HG02870 (cell line): ENCODE measurements around the gene ZACN.
"Not testable (repeated sequence)": the region's sequence is repeated elsewhere in the genome, so short reads cannot be mapped to it uniquely, and the experiment has no call there.

Experiments used
- ATAC-seq: cut with Tn5 transposase; IDR thresholded peaks from one replicate; pipeline ENCODE4 v1.9.1; 2021; ENCODE audit warnings: mild to moderate bottlenecking, moderate library complexity; ENCODE audit not compliant: unreplicated experiment

ZACN gene

DNA sequence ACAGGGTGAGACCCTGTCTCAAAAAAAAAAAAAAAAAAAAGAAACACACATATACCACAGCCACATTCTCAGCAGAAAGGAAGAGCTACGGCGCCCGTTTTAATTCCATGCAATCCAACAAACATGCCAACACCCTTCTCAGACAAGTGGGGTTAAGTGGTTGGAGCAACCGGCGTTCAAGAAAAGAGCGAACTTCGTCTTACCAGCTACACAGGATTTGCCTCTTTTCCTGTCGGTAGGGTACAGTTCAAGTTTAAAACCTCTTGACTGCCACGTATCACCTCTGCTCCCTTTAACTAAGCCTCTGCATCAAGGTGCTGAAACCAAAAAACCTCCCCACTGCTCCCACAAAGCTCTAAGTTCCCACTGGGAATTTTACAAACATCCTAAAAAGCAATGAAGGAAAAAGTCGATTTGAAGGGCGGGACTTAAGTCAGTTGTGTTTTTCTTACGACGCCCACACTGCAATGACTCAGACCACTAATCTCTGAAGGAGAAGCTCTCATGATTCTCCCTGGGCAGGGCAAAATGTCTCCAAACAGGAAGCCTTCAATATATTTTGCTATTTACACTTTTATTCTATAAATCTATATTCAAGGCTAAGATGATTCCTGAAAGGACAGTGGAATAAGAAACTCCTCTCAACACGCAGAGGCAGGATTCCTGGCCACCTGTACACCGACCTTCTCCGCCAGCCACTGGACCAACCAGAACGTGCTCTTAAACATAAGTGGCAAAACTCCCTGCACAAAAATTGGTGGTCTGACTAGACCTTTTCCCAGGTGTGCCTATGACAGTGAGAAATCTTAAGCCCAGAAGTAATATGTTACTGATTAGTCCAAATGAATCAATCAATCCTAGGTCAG is 25.5 kb upstream of the ZACN start:
- ATAC-seq, result no peak

DNA sequence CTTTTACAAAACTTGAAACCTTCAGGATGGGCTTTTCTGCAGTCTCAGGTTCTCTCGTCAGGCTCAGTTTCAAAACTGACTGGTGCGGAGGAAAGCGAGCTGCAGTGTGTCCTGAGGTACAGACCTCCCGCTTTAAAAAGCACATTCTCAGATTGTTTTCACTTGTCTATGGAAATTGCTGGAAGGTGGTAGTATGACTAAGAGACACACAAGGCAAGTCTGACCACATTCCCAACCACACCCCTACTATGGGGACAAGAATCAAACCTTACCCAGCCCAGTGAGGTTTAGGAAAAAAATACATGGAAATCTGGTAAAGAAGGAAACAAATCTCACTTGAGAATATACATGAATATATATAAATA is 24.9 kb upstream of the ZACN start:
- no peak for ATAC-seq

DNA sequence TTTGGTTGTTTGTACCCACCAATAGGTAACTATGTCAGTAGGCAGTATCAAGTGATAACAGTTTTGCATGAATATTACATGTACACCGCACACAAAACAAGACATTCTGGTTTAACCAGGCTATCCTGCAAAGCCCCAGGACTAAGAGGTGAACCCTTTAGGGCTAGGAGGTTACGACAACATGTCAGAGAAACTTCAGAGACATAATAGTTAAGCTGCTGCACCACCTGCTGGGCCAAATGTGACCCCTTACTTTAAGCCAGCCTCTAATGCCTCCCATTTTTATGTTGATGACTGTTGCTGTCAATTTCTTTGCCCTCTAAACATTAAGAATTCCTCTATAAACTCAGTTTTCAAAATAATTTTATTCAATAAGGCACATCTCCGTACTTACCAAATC is 22.1 kb upstream of the ZACN start:
- no peak for ATAC-seq

DNA sequence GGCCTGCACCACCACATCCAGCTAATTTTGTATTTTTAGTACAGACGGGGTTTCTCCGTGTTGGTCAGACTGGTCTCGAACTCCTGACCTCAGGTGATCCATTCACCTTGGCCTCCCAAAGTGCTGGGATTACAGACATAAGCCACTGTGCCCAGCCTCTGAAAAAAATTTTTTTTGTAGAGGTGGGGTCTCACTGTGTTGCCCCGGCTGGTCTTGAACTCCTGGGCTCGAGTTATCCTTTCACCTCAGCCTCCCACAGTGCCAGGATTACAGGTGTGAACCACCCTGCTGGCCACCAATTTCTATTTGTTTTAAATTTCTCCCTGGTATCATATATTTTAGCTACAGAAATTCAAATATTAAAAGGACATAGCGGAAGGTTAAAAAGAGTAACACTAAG is 20.7 kb upstream of the ZACN start:
- ATAC-seq, result not testable (repeated sequence)

DNA sequence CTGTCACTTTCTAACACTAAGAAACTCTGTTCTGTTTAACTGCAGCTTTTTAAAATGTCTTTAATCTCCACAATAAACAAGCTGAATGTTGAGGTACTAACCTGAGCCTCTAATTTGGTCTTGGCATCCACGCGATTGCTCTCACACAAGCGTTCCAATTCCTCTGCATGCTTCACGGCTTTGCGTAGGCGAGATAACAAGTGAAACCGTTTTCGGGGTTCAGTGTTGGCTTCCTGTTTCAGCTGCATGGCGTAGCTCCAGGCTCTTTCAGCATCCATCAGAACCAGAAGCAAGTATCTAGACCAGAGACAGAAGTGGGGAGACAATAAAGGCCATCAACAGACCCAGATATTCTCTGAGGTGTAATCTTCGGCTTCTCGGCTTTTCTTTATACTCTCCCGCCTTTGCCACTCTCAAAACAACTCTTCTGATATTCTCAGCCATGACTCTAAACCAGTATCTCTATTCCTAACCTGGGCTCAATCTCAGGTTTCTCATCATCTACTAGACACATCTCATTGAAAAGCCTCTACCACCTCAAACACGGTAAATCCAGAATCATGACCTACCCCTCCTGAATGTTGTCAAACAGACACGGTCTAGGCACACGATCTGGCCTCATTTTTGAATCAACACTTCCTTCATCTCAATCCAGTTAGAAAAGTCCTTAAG is 15.0 kb upstream of the ZACN start:
- no peak for ATAC-seq

DNA sequence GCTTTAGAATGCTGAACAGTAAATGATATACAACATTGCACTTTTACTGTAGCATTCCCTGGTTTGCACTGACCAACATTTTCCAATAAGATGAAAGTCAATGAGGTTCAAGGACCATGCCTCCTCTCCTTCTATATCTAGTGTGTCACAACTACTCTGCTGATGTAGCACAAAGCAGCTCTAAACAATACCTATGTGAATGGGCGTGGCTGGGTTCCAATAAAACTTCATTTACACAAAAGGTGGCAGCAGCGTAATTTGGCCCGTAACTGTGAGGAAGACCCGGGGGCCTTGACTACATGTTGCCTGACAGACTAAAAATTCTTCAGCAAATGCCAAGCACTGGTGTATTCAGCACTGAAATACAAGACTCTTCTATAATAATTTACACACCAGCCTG is 13.2 kb upstream of the ZACN start:
- ATAC-seq, result no peak

DNA sequence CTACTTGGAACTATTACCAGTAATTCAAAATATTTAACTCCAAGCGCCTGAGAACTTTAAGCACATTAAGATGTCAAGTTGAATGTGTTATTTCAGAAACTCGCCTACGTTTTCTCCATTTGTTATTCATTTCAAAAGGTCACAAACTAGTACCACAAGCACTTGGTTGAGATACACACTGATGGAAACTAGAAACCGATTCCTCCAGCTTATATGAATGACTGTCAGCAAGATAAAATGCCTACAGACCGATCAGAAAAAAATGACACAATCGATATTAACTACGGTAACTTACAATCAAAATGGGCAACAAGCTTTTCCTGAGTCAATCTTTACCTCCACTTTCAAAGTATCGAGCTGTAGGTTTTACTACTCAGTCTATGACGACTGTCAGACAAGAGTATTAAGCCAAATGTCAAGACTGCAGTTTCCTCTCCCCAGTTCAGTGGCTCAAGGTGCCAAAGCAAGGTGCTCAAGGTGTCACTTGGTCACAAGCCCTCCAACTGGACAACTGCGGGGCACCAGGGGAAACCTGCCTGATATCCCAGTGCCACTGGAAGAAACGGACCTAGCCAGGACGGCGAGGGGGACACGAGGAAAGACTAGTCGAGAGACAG is 7.3 kb upstream of the ZACN start:
- ATAC-seq, result no peak

DNA sequence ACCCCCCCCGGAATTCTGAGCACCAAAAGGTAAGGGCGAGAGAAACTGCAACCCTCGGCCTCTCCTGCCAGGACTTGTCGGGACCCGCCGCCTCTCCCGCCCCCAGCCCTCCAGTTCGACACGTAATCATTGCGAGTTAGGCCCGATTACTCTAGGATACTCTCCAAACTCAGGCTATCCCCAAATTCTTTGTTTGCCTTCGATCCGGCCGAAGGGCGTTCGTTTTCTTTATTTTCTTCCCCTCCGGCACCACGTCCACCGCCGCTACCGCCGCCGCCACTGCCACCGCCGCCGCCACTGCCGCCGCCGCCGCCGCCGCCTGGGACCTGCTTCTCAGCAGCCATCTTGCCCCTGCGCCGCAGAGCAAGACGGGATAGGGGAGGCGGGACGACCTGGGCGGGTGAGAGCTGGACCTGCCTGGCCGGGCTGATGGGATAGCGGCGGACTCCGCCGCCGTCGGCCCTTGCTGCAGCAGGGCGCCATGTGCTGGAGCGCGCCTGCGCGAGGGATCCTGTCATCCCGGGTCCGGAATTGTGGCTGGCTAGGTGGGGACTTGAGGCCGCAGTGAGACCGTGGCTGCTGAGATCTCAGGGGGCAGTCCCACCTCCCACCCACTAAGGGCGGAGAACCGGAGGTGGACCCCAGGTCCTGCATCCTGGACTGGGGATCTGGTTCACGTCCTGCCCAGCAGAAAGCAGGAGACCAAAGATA is 6.7 kb upstream of the ZACN start, which contains the start of gene SRP68:
Gene SRP68 (minus strand): TSS at position 370 of the 711 bp plus-strand sequence. CDS start 26 bp downstream, at position 344.
- ATAC-seq, result peak; percentile 76

DNA sequence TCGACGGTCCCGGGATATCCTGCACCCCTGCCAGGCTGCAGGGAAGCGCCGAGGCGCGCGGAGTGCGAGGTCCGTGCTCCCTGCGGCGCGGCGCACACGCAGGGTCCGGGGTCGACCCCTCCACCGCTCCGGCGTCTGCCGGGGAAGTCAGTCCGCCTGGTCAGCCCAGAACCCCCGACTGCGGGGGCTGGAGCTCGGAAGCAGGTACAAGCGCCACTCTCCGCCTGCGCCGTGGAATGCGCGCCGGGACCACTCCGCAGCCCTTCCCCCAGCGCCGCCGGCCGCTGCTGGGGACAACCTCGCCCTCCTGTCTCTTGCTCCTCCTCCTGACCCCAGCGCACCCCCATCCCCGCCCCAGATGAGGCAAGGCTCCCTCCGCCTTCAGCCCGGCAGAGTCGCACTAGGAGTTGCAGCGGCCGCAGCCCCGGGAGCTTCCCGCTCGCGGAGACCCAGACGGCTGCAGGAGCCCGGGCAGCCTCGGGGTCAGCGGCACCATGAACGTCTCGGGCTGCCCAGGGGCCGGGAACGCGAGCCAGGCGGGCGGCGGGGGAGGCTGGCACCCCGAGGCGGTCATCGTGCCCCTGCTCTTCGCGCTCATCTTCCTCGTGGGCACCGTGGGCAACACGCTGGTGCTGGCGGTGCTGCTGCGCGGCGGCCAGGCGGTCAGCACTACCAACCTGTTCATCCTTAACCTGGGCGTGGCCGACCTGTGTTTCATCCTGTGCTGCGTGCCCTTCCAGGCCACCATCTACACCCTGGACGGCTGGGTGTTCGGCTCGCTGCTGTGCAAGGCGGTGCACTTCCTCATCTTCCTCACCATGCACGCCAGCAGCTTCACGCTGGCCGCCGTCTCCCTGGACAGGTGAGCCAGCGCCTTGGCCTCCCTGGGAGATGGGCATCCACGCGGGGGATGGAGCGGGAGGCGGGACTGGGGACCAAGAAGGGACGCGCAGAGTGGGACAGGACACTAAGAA is 4.3 kb upstream of the ZACN start, which contains the start of gene GALR2:
Gene GALR2 (plus strand): TSS at position 392 of the 974 bp plus-strand sequence. CDS start 103 bp downstream, at position 495.
- ATAC-seq, result no peak

DNA sequence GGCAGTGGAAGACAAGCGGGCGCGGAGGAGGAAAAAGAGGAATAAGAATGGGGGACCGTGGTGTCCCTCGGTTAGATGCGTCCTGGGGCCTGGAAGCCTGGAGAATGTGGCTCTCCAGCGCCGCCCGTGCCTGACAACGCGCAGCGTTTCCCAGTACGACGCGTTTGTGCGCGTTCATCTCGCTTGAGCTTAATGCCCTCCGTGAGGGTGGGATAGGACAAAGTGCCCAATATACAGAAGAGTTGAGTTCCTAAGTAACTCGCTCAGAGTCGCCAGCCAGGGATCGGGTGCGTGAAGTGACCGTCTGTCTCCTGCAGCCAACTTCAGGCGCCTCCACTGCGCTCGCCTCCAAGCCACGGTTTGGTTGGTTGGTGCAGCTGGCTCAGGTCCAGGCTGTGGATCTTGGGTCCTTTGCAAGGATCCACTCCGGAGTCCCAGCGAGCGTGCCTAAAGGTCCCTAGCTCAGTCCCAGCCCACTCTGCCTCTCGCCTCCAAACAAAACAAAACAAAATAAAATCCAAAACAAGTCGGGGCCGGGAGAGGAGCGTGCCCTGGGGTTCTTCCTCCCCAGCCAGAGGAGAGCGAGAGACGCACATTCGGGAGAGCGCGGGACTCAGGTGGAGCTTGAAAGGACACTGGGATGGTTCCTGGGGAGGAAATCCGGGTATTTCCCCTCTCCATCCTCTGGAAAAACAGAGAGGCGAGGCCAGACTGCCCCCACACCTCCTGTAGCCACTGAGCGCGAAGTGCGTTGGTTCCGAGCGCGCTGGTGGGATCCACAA is 3.4 kb upstream of the ZACN start:
- ATAC-seq, result no peak

DNA sequence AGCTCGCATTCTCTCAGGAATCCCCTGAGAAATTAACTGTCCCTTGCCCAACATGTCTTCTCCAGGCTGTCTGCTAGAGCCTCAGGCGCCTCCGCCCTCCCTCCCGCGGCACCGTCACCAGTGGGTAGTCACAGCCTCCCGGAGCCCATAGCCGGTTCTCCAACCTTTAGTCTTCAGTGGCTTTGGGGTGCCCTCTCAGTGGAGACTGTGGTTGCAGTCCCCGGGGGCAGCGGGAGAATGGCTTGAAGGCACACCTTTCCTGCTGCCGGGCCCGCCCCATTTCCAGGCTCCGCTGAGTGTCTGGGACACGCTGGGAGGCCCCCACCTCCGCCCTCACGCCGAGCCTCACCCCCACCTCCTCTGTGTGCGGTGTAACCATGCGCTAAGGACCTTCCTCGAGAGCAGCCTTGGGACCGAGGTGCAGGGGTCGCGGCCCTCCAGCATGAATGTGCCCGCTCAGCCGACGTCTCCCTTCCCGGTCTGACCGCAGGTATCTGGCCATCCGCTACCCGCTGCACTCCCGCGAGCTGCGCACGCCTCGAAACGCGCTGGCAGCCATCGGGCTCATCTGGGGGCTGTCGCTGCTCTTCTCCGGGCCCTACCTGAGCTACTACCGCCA is 2.7 kb upstream of the ZACN start:
- no peak for ATAC-seq

DNA sequence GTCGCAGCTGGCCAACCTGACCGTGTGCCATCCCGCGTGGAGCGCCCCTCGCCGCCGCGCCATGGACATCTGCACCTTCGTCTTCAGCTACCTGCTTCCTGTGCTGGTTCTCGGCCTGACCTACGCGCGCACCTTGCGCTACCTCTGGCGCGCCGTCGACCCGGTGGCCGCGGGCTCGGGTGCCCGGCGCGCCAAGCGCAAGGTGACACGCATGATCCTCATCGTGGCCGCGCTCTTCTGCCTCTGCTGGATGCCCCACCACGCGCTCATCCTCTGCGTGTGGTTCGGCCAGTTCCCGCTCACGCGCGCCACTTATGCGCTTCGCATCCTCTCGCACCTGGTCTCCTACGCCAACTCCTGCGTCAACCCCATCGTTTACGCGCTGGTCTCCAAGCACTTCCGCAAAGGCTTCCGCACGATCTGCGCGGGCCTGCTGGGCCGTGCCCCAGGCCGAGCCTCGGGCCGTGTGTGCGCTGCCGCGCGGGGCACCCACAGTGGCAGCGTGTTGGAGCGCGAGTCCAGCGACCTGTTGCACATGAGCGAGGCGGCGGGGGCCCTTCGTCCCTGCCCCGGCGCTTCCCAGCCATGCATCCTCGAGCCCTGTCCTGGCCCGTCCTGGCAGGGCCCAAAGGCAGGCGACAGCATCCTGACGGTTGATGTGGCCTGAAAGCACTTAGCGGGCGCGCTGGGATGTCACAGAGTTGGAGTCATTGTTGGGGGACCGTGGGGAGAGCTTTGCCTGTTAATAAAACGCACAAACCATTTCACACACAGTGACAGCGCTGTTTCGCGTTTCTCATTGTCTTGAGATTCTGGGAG is 2.0 kb upstream of the ZACN start:
- no peak for ATAC-seq

DNA sequence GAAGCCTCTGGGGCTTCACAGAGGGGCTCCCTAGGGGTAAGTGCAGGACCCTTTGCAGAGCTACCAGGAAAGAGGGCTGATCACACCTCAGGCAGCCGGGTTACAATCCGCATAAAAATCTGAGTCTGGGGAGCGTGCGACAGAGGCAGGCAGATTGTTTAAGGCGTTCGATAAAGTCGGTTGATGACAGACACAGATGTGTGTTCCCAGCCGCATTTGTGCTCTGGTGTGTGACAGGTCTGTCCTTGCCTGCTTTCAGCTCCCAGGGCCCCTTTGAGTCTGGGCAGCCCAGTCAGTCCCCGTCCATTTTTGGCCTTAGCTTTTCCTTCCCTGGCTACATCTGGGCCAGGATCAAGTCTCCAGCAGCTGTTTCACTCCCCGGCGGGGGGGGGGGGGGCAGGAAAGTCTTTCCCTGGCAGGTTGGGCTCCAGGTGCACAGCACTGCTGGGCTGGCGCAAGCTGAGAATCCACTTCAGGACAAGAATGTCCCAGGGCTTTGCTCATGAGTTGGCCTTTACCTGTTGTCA is 1.3 kb upstream of the ZACN start:
- no peak for ATAC-seq

DNA sequence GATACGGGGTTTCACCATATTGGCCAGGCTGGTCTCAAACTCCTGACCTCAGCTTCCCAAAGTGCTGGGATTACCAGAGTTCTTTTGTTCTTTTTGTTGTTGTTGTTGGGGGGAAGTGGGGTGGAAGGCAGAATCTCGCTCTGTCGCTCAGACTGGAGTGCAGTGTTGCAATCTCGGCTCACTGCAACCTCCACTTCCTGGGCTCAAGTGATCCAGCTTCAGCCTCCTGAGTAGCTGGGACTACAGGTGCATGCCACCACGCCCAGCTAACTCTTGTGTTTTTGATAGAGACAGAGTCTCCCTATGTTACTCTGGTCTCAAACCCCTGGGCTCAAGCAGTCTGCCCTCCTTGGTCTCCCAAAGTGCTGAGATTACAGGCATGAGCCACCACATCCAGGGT is 612 bp upstream of the ZACN start:
- ATAC-seq, result not testable (repeated sequence)

DNA sequence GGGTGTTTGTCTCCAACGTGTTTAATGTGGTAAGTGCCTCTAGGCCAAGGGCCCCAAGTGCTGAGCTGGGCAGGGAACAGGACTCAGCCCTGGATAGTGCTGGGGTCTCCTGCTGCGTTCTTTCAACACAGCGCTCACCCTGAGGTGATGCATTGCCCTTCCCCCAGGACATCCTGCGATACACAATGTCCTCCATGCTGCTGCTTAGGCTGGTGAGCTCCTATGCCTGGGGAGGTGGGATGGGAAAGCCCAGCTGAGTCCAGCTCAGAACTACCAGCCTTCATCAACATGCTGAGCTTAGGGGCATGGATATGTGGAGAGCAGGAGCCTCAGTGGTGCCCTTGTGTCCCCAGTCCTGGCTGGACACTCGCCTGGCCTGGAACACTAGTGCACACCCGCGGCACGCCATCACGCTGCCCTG is 563 bp downstream of the ZACN start:
- ATAC-seq, result no peak

DNA sequence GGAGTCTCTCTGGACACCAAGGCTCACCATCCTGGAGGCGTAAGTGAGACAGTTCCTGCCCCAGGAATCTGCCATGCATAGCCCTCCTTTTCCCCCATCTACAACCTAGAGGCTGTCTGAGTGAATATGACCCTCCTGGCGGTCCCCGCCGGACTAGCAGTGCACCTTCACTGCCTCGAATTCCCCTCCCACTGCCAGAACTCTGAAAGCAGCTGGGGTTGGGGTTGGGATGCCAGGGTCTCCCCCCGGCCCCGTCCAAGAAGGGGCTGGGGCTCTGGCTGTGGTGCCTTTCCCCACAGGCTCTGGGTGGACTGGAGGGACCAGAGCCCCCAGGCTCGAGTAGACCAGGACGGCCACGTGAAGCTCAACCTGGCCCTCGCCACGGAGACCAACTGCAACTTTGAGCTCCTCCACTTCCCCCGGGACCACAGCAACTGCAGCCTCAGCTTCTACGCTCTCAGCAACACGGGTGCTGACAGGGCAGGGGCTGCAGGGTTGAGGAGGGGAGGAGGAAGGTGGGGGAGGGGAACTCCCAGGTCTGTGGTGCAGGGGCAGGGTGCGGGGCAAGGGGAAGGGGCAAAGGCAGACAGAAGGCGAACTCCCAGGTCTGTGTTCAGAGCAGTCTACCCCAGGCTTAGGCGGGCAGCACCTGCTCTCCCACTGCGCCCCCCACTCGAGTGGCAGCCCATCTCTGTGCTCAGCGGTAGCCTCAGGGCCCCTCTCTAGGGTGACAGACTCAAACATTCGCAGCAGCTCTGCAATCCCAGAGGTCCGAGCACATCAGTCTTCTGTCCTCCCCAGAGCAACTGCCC is 1.2 kb downstream of the ZACN start:
- no peak for ATAC-seq

DNA sequence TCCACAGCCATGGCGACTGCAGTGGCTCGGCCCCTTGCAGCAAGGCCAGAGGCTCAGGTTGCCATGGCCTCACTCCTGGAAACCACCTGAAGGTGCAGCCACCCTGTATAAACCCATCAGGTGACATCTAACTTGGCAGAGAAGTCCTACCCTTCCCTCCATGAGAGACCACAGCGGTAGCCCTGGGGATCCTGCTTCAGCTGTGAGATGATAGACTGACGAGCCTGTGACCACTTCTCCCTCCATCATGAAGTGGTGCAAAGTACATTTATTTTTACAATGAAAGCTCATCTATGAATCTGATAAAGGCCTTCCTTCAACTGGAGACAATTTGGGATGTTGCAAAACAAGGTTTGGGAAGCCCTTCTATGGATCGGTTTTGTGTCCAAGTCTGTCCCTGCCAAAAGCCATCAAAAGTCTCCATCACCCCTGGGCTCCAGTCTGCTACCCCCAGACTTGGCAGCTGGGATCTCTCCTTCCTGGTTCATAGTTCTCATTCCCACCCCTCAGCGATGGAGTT is 1.8 kb downstream of the ZACN start:
- no peak for ATAC-seq
